Fibroblast of lung (primary cell): ENCODE results near the gene INPP4A. TPM values are rescaled to one million over a fixed set of nuclear protein-coding genes. Genes with fewer than 3 reads are reported as not detected.

Experiments
- DNase-seq, 2 donors: peaks; one replicate each; pipeline versions ENCODE4 v3.0.0 to v3.0.0-alpha.2; 2010; ENCODE audit warnings: low read depth in 2 of 2
- H2AFZ ChIP-seq: 2 replicates; pipeline ENCODE4 v1.5.1; 2012; ENCODE audit warnings: low read length, control low read depth, inconsistent platforms
- H3K27ac ChIP-seq: 2 replicates; pipeline ENCODE4 v1.5.1; 2011; ENCODE audit warnings: low read length, control low read depth; ENCODE audit not compliant: insufficient read depth
- H3K27me3 ChIP-seq: 2 replicates; pipeline ENCODE4 v1.5.1; 2011; ENCODE audit warnings: mild to moderate bottlenecking, low read length; ENCODE audit not compliant: control insufficient read depth, insufficient read depth
- H3K36me3 ChIP-seq: 2 replicates; pipeline ENCODE4 v1.5.1; 2011; ENCODE audit warnings: low read length; ENCODE audit not compliant: control insufficient read depth, insufficient read depth
- H3K4me1 ChIP-seq: 2 replicates; pipeline ENCODE4 v1.5.1; 2011; ENCODE audit warnings: low read length; ENCODE audit not compliant: control insufficient read depth, insufficient read depth; ENCODE audit errors: extremely low read depth
- H3K4me2 ChIP-seq: 2 replicates; pipeline ENCODE4 v1.5.1; 2011; ENCODE audit warnings: low read length, control low read depth; ENCODE audit not compliant: insufficient read depth; ENCODE audit errors: extremely low read depth
- H3K4me3 ChIP-seq, 4 experiments: fragments of 200-600 bp in 1 of 4; sonication (generic) in 1 of 4; replicated peaks in 1 of 4; 2 replicates each; pipeline ENCODE4 v1.5.1; 2011 to 2016; ENCODE audit warnings: low read length in 4 of 4, low read depth in 3 of 4, mild to moderate bottlenecking in 3 of 4, control low read depth in 2 of 4, inconsistent platforms in 1 of 4, mixed read lengths in 1 of 4; ENCODE audit not compliant: insufficient read depth in 1 of 4; ENCODE audit errors: control extremely low read depth in 1 of 4
- H3K79me2 ChIP-seq: 2 replicates; pipeline ENCODE4 v1.5.1; 2012; ENCODE audit warnings: mild to moderate bottlenecking, low read length, inconsistent platforms; ENCODE audit not compliant: control insufficient read depth, insufficient read depth
- H3K9ac ChIP-seq: 2 replicates; pipeline ENCODE4 v1.5.1; 2011; ENCODE audit warnings: mild to moderate bottlenecking, low read length, control low read depth; ENCODE audit not compliant: insufficient read depth
- H3K9me3 ChIP-seq: 2 replicates; pipeline ENCODE4 v1.5.1; 2012; ENCODE audit warnings: low read depth, low read length; ENCODE audit not compliant: control insufficient read depth, insufficient read depth
- H4K20me1 ChIP-seq: 2 replicates; pipeline ENCODE4 v1.5.1; 2011; ENCODE audit warnings: low read length; ENCODE audit not compliant: control insufficient read depth, insufficient read depth; ENCODE audit errors: extremely low read depth
- EZH2 ChIP-seq: IDR thresholded peaks from 2 replicates; pipeline ENCODE4 v1.5.1; 2012; ENCODE audit warnings: low read length, control low read depth, mild to moderate bottlenecking; ENCODE audit errors: missing control alignments
- polyA plus RNA-seq, 2 donors: library from polyadenylated mRNA; depleted of rRNA in 1 of 2; stranded (reverse) in 1 of 2; unstranded in 1 of 2; fragments of >200 nt; gene quantifications; 2 replicates each; pipeline ENCODE4 v1.2.1, GENCODE V29; 2011 to 2012; ENCODE audit warnings: missing spikeins in 1 of 2
- total RNA-seq: library from RNA; depleted of rRNA; stranded (reverse); fragments of >200 nt; gene quantifications from 2 replicates; pipeline ENCODE4 v1.2.1, GENCODE V29; 2014
- TF ChIP-seq, protein P1 (sequence below), 2 donors: IDR thresholded peaks in 1 of 2; conservative IDR thresholded peaks in 1 of 2; 1 replicate in 1 of 2; 2 replicates in 1 of 2; pipeline ENCODE4 v1.5.1; 2011 to 2012; ENCODE audit warnings: low read length in 2 of 2, control low read depth in 1 of 2, inconsistent platforms in 1 of 2, low read depth in 1 of 2, mild to moderate bottlenecking in 1 of 2

INPP4A gene
- total and polyA plus RNA-seq, 2 donors (not counting 1 experiment from before 2014, with no cell fraction given) = 10.2 to 26.1 TPM

- H3K36me3 ChIP-seq = no peaks in the 10 kb centered on the region
- no peak overlapping the region for H3K9ac ChIP-seq
- no peak for DNase-seq
- peaks cover 5% of the 10 kb centered on the region for H3K4me1 ChIP-seq
- peaks cover 6% of the 10 kb centered on the region for H3K79me2 ChIP-seq
- no peaks in the 10 kb centered on the region for H4K20me1 ChIP-seq
- H3K27ac ChIP-seq = no peak overlapping the region
- no peaks in the 10 kb centered on the region for H3K27me3 ChIP-seq
- no peak overlapping the region for H3K4me3 ChIP-seq
- no peak for TF ChIP-seq EZH2
- TF ChIP-seq, protein P1, sequence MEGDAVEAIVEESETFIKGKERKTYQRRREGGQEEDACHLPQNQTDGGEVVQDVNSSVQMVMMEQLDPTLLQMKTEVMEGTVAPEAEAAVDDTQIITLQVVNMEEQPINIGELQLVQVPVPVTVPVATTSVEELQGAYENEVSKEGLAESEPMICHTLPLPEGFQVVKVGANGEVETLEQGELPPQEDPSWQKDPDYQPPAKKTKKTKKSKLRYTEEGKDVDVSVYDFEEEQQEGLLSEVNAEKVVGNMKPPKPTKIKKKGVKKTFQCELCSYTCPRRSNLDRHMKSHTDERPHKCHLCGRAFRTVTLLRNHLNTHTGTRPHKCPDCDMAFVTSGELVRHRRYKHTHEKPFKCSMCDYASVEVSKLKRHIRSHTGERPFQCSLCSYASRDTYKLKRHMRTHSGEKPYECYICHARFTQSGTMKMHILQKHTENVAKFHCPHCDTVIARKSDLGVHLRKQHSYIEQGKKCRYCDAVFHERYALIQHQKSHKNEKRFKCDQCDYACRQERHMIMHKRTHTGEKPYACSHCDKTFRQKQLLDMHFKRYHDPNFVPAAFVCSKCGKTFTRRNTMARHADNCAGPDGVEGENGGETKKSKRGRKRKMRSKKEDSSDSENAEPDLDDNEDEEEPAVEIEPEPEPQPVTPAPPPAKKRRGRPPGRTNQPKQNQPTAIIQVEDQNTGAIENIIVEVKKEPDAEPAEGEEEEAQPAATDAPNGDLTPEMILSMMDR (conservative IDR thresholded peaks at IDR 0.05 in 1 of 2, IDR thresholded peaks at IDR 0.05 in 1 of 2; ENCODE audit: low read depth in 1 of 2, low read length in 2 of 2) = no peak
- no peak overlapping the region for H2AFZ ChIP-seq
- H3K4me2 ChIP-seq = no peak overlapping the region
- H3K9me3 ChIP-seq = no peaks in the 10 kb centered on the region
Measured at GRCh38 chr2:98460573-98461497, 16.2 kb downstream of the INPP4A start.

GRCh38 chr2:98461498-98462049 is 16.9 kb downstream of the INPP4A start:
- Histone ChIP-seq H3K4me3 (no peak overlapping the region), H4K20me1 (no peaks in the 10 kb centered on the region), H3K9me3 (no peaks in the 10 kb centered on the region), H3K36me3 (no peaks in the 10 kb centered on the region), H3K27ac (no peak overlapping the region), H3K79me2 (peaks cover 6% of the 10 kb centered on the region), H3K4me1 (peaks cover 5% of the 10 kb centered on the region), H3K9ac (no peak overlapping the region), H2AFZ (no peak overlapping the region), H3K27me3 (no peaks in the 10 kb centered on the region), H3K4me2 (no peak overlapping the region)
- no peak for DNase-seq
- TF ChIP-seq EZH2 = no peak
- TF ChIP-seq, protein P1 (conservative IDR thresholded peaks at IDR 0.05 in 1 of 2, IDR thresholded peaks at IDR 0.05 in 1 of 2; ENCODE audit: low read depth in 1 of 2, low read length in 2 of 2) = no peak

- DNase-seq = no peak
- Histone ChIP-seq H3K4me1 (peaks cover 2% of the 10 kb centered on the region), H3K79me2 (peaks cover 6% of the 10 kb centered on the region), H3K4me2 (no peak overlapping the region), H3K27ac (no peak overlapping the region), H2AFZ (no peak overlapping the region), H3K36me3 (no peaks in the 10 kb centered on the region), H4K20me1 (no peaks in the 10 kb centered on the region), H3K4me3 (no peak overlapping the region), H3K9me3 (no peaks in the 10 kb centered on the region), H3K27me3 (no peaks in the 10 kb centered on the region), H3K9ac (no peak overlapping the region)
- TF ChIP-seq, protein P1 (conservative IDR thresholded peaks at IDR 0.05 in 1 of 2, IDR thresholded peaks at IDR 0.05 in 1 of 2; ENCODE audit: low read depth in 1 of 2, low read length in 2 of 2) = no peak
- no peak for TF ChIP-seq EZH2
Measured at GRCh38 chr2:98463081-98463481, 18.4 kb downstream of the INPP4A start.
